Immature natural killer cell (primary cell): Measurements from ENCODE around the gene PHKA2. TPM values are rescaled to one million over a fixed set of nuclear protein-coding genes. Genes with fewer than 3 reads are reported as not detected.

Source experiments
- DNase-seq, 3 donors: peaks; one replicate each; pipeline ENCODE4 v3.0.0; 2022; ENCODE audit warnings: mixed read lengths in 1 of 3
- H3K27ac Mint-ChIP-seq, 6 donors: one replicate each; pipeline ENCODE4 v1.8.0; 2020; ENCODE audit warnings: mixed read lengths in 6 of 6, mild to moderate bottlenecking in 5 of 6, inconsistent platforms in 4 of 6, moderate library complexity in 3 of 6
- H3K27me3 Mint-ChIP-seq, 3 donors: one replicate each; pipeline ENCODE4 v1.8.0; 2020 to 2021; ENCODE audit warnings: low read depth in 3 of 3, mild to moderate bottlenecking in 3 of 3, mixed read lengths in 3 of 3, moderate library complexity in 3 of 3, inconsistent platforms in 1 of 3
- H3K36me3 Mint-ChIP-seq, 3 donors: one replicate each; pipeline ENCODE4 v1.8.0; 2020; ENCODE audit warnings: mixed read lengths in 3 of 3, inconsistent platforms in 2 of 3, mild to moderate bottlenecking in 2 of 3
- H3K4me1 Mint-ChIP-seq, 2 donors: one replicate each; pipeline ENCODE4 v1.8.0; 2020; ENCODE audit warnings: inconsistent platforms in 2 of 2, mild to moderate bottlenecking in 2 of 2, mixed read lengths in 2 of 2, moderate library complexity in 1 of 2
- H3K4me3 Mint-ChIP-seq, 5 donors: one replicate each; pipeline ENCODE4 v1.8.0; 2020; ENCODE audit warnings: mild to moderate bottlenecking in 5 of 5, mixed read lengths in 5 of 5, inconsistent platforms in 3 of 5, moderate library complexity in 3 of 5
- H3K9me3 Mint-ChIP-seq, 6 donors: one replicate each; pipeline ENCODE4 v1.8.0; 2020; ENCODE audit warnings: mild to moderate bottlenecking in 6 of 6, mixed read lengths in 6 of 6, inconsistent platforms in 4 of 6, moderate library complexity in 3 of 6
- polyA plus RNA-seq, 3 donors: library from polyadenylated mRNA; unstranded; fragments of 300-500 nt; fragmentation: Illumina TruSeq; gene quantifications; one replicate each; pipeline ENCODE4 v1.2.3, GENCODE V29; 2021

PHKA2 gene
- polyA plus RNA-seq, 3 donors from 2014 or later: 4.4 to 11.2 (median 6.2) TPM

DNA sequence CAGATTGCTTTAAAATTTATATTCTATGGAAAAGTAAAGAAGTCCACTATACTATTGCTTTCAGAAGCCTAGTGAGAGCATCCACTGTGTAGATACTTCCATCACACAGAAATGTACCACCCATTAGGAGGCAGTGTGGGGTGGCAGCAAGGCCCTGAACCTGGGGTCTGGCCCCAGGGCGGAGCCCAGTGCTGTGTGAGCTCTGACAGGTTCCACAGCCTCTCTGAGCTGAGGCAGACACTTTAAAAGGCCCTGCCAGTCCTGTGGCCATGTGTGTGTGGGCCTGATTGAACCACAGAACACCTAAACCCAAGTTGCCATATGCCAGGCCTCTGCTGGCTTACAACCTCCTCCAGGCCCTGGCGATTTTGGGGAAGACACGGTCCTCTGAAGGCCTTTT is 49.2 kb downstream of the PHKA2 start:
- peaks cover 1 to 14% (median 2%) of the 10 kb centered on the region in 3 donors for H3K36me3 Mint-ChIP-seq
- H3K27me3 Mint-ChIP-seq: peaks cover 0 to 6% (median 2%) of the 10 kb centered on the region in 3 donors
- no peak overlapping the region for H3K4me3 Mint-ChIP-seq
- no peak overlapping the region for H3K27ac Mint-ChIP-seq
- H3K4me1 Mint-ChIP-seq: no peaks in the 10 kb centered on the region
- no peak for DNase-seq
- no peaks in the 10 kb centered on the region for H3K9me3 Mint-ChIP-seq

- peaks cover 0 to 14% (median 0%) of the 10 kb centered on the region in 3 donors for H3K36me3 Mint-ChIP-seq
- DNase-seq: no peak
- H3K9me3 Mint-ChIP-seq: no peaks in the 10 kb centered on the region
- H3K27ac Mint-ChIP-seq: no peak overlapping the region
- no peaks in the 10 kb centered on the region for H3K4me1 Mint-ChIP-seq
- H3K27me3 Mint-ChIP-seq: peaks cover 0 to 4% (median 2%) of the 10 kb centered on the region in 3 donors
- H3K4me3 Mint-ChIP-seq: no peak overlapping the region
These were observed 50.3 kb downstream of the PHKA2 start for GRCh38 chrX:18933617-18934016.

DNA sequence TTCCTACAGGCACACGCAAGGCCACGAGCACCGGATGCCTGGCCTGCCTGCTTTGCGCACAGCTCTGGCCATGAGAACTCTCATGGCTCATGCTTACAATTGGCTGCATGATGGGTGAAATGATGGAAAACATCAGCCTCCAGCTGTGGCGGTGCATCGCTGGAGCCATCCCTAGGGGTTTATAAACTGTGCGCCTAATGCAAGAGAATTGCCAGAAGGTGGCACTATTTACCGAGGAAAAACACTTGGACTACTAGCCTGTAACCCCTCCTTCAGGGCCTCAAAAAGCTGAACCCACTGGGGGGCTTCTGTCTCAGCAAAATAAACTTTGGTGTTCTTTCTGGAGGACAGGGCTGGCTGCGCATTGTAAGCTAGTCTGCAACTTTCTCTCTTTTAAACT is 51.9 kb downstream of the PHKA2 start:
- peak in 1 of 3 donors; percentile 6 for DNase-seq
- Mint-ChIP-seq H3K9me3 (no peaks in the 10 kb centered on the region), H3K4me3 (no peak overlapping the region), H3K4me1 (no peaks in the 10 kb centered on the region), H3K27me3 (peaks cover 0 to 4% (median 4%) of the 10 kb centered on the region in 3 donors), H3K27ac (no peak overlapping the region), H3K36me3 (peaks cover 0 to 6% (median 4%) of the 10 kb centered on the region in 3 donors)

DNA sequence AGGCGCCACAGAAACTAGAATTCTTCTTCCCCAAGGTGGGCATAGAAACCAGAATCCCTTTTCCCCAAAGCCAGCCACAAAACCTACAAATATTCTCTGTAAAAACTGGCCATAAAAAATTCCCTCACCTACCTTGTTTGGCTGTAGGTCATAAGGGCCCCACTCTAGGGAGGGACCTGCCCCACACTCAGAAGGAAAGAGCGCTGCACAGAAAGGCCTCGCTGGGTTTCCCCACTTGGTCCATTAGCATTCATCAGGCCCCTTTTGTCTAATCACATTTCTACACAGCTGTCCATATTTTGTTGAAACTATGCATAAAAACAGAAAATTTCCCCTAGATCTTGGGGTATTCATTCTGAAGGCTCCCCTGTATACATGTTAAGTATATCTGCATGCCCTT is 54.1 kb downstream of the PHKA2 start:
- peaks cover 0 to 10% (median 4%) of the 10 kb centered on the region in 3 donors for H3K36me3 Mint-ChIP-seq
- no peak for DNase-seq
- H3K4me3 Mint-ChIP-seq: no peak overlapping the region
- peaks cover 0 to 4% (median 2%) of the 10 kb centered on the region in 3 donors for H3K27me3 Mint-ChIP-seq
- H3K9me3 Mint-ChIP-seq: no peaks in the 10 kb centered on the region
- no peaks in the 10 kb centered on the region for H3K4me1 Mint-ChIP-seq
- peak overlapping the region in 1 of 6 donors; percentile 6 for H3K27ac Mint-ChIP-seq

DNA sequence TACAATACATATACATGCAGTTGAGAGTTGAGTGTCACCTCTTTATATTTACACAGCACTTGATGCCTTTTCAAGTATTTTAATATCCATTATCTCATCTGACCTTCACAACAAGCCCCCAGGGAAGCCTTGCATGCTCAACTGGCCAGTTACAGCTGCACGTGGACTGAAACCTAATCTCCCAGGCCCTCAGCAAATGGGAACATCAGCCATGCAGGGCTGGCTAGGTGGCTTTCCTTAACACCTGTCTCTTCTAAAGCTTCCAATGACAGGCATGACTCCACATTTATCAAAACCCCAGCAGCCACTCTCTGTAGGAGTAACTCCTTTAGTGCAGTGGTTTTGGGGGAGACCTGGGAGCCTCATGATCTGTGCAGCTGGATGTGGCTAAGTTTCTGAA is 56.4 kb downstream of the PHKA2 start:
- DNase-seq: no peak
- Mint-ChIP-seq H3K4me1 (no peaks in the 10 kb centered on the region), H3K27ac (no peak overlapping the region), H3K27me3 (peaks cover 0 to 2% (median 0%) of the 10 kb centered on the region in 3 donors), H3K36me3 (peaks cover 0 to 10% (median 4%) of the 10 kb centered on the region in 3 donors), H3K9me3 (no peaks in the 10 kb centered on the region), H3K4me3 (no peak overlapping the region)

- peaks cover 0 to 2% (median 0%) of the 10 kb centered on the region in 3 donors for H3K27me3 Mint-ChIP-seq
These were observed 59.3 kb downstream of the PHKA2 start for GRCh38 chrX:18924507-18925088.

GRCh38 chrX:18920566-18920965 is 63.3 kb downstream of the PHKA2 start:
- no peaks in the 10 kb centered on the region for H3K9me3 Mint-ChIP-seq
- no peaks in the 10 kb centered on the region for H3K4me1 Mint-ChIP-seq
- H3K4me3 Mint-ChIP-seq: no peak overlapping the region
- peaks cover 0 to 2% (median 0%) of the 10 kb centered on the region in 3 donors for H3K27me3 Mint-ChIP-seq
- DNase-seq: no peak
- peaks cover 13 to 24% (median 18%) of the 10 kb centered on the region in 3 donors for H3K36me3 Mint-ChIP-seq
- H3K27ac Mint-ChIP-seq: no peak overlapping the region

More at GRCh38 chrX:18924507-18925088, 59.3 kb downstream of the PHKA2 start:
- no peak overlapping the region for H3K4me3 Mint-ChIP-seq
- H3K9me3 Mint-ChIP-seq: no peaks in the 10 kb centered on the region
- peaks cover 0 to 5% (median 4%) of the 10 kb centered on the region in 3 donors for H3K36me3 Mint-ChIP-seq
- no peaks in the 10 kb centered on the region for H3K4me1 Mint-ChIP-seq
- no peak for DNase-seq
- H3K27ac Mint-ChIP-seq: no peak overlapping the region

- H3K27ac Mint-ChIP-seq: no peak overlapping the region
- H3K4me3 Mint-ChIP-seq: no peak overlapping the region
- no peaks in the 10 kb centered on the region for H3K4me1 Mint-ChIP-seq
- H3K9me3 Mint-ChIP-seq: no peaks in the 10 kb centered on the region
- peaks cover 0 to 2% (median 0%) of the 10 kb centered on the region in 3 donors for H3K27me3 Mint-ChIP-seq
- peaks cover 13 to 24% (median 20%) of the 10 kb centered on the region in 3 donors for H3K36me3 Mint-ChIP-seq
- DNase-seq: no peak
These were observed 63.8 kb downstream of the PHKA2 start for GRCh38 chrX:18920079-18920478.

DNA sequence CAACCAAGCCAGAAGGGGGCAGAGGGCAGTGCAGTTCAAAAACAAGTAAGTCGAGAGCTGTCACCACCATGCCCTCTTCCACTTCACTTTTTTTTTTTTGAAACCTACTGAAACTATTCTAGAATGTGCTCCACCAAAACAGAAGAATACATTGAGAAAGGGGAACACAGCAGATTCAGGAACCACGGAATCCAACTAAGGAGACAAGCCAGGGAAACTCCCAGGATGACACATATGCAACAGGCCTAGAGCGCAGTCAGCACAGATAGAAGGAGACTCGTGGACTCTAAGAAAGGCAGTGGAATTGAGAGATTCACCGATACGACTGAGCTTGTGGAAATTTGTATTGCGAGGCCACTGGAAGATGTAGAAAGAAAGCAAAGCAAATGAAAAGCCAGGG is 66.1 kb downstream of the PHKA2 start:
- Mint-ChIP-seq H3K27me3 (peaks cover 0 to 2% (median 0%) of the 10 kb centered on the region in 3 donors), H3K9me3 (no peaks in the 10 kb centered on the region), H3K4me3 (no peak overlapping the region)

DNA sequence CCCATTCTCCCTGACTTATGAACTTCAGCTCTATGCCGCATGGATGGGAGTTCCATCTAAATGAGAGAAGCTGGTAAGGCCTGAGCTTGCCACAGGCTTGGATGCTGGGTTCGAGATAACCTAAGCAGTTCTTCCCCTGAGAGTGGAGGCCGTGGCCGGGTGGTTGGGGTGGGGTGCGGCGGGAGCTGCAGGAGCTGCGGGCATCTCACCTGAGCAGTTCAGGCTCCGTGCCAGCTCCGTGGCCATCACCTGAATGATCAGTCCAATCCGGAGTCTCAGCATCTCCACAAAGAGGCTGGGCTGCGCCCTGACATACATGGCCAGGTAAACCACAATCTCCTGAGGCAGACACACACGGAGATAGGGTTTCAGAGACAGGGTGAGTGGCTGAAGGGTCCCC is 77.6 kb downstream of the PHKA2 start:
- H3K36me3 Mint-ChIP-seq: peaks cover 0 to 21% (median 3%) of the 10 kb centered on the region in 3 donors
- peaks cover 0 to 3% (median 2%) of the 10 kb centered on the region in 3 donors for H3K27me3 Mint-ChIP-seq
- no peaks in the 10 kb centered on the region for H3K4me1 Mint-ChIP-seq
- DNase-seq: no peak
- no peak overlapping the region for H3K27ac Mint-ChIP-seq
- H3K9me3 Mint-ChIP-seq: no peaks in the 10 kb centered on the region
- H3K4me3 Mint-ChIP-seq: no peak overlapping the region

More for the DNA sequence above, 66.1 kb downstream of the PHKA2 start:
- Mint-ChIP-seq H3K36me3 (peaks cover 20 to 21% (median 20%) of the 10 kb centered on the region in 3 donors), H3K27ac (no peak overlapping the region), H3K4me1 (no peaks in the 10 kb centered on the region)
- no peak for DNase-seq

DNA sequence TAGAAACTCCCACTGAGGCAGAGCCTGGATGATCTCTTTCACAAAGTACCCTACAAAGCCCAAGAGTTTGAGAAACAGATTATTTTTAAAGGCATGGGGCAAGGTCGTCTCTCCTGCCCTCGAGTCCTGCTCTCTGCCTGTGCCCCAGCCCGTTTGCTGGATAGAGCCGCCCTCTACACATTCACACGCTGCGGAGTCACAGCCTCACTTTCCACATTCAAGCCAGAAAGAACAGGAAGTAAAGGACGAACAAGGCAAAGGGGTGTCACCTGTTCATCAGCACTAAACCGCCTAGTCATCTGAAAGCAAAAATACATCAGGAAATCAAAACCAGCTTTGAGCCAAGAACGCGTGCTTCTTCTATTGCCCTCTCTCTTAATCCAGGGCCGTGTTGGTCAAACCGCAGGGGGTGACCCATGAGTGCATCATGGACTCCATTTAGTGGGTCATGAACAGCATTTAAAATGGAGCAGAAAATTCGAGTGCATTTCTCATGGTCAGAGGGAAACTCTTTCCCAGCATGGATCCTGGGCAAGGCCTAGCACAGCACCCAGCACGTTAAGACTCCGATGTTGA is 83.4 kb downstream of the PHKA2 start:
- peaks cover 0 to 2% (median 0%) of the 10 kb centered on the region in 6 donors for H3K9me3 Mint-ChIP-seq
- no peak overlapping the region for H3K4me3 Mint-ChIP-seq
- H3K4me1 Mint-ChIP-seq: no peaks in the 10 kb centered on the region
- peaks cover 0 to 3% (median 1%) of the 10 kb centered on the region in 3 donors for H3K36me3 Mint-ChIP-seq
- H3K27ac Mint-ChIP-seq: no peak overlapping the region
- DNase-seq: no peak
- peaks cover 2 to 4% (median 3%) of the 10 kb centered on the region in 3 donors for H3K27me3 Mint-ChIP-seq

DNA sequence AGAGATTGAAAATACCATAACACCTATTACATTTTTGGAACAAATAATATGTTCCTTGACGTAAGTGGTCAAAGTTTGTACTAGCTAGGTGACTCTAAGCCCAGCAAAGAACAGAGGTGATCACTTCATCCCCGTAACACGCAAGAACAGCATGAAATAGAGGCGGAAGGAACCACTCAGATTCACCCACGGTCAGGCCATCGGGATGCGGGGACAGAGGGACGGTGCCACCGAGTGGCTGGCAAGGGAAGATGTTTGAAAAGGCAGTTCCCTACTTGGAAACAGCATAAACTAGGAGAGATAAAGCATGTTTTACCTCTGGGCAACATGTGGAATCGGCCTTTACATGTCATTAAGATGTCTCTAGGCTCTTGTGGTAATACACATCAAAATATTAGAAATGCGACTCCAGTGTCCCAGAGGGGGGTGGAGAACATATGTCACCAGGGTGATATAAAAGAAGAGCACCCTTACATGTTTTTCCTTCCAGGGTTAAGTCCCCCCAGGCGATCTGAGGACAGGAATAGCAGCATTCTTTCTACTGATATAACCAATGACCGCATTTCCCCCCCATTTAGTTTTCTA is 84.0 kb downstream of the PHKA2 start:
- H3K9me3 Mint-ChIP-seq: peaks cover 0 to 2% (median 0%) of the 10 kb centered on the region in 6 donors
- no peak overlapping the region for H3K27ac Mint-ChIP-seq
- peaks cover 2 to 4% (median 3%) of the 10 kb centered on the region in 3 donors for H3K27me3 Mint-ChIP-seq
- peaks cover 0 to 3% (median 0%) of the 10 kb centered on the region in 3 donors for H3K36me3 Mint-ChIP-seq
- no peak overlapping the region for H3K4me3 Mint-ChIP-seq
- no peak for DNase-seq
- no peaks in the 10 kb centered on the region for H3K4me1 Mint-ChIP-seq

GRCh38 chrX:18898492-18898891 is 85.4 kb downstream of the PHKA2 start:
- DNase-seq: no peak
- no peaks in the 10 kb centered on the region for H3K36me3 Mint-ChIP-seq
- H3K4me3 Mint-ChIP-seq: no peak overlapping the region
- peaks cover 0 to 2% (median 0%) of the 10 kb centered on the region in 6 donors for H3K9me3 Mint-ChIP-seq
- no peak overlapping the region for H3K27ac Mint-ChIP-seq
- H3K4me1 Mint-ChIP-seq: no peaks in the 10 kb centered on the region
- H3K27me3 Mint-ChIP-seq: peaks cover 0 to 2% (median 2%) of the 10 kb centered on the region in 3 donors

DNA sequence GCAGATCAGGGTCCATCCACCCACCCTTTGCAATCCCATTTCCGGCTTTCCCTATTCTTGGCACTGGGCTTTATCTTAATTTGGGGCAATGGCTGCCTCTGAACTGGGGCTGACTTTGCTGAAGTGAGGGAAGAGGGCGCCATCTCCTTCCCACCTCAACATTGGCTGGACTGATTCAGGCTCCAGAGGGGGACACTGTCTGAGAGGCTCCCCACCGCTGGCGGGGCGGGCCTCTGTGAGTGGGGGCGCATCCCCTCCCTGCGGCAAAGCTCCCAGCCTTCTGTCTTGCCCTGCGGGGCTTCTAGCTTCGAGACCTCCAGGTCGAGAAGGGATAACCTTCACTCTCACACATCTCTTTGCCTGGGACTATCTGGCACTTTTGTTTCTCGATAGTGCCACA is 85.8 kb downstream of the PHKA2 start:
- DNase-seq: no peak
- Mint-ChIP-seq H3K4me3 (no peak overlapping the region), H3K27ac (no peak overlapping the region), H3K36me3 (no peaks in the 10 kb centered on the region), H3K4me1 (no peaks in the 10 kb centered on the region), H3K27me3 (peaks cover 0 to 2% (median 2%) of the 10 kb centered on the region in 3 donors), H3K9me3 (peaks cover 0 to 2% (median 0%) of the 10 kb centered on the region in 6 donors)
